Endothelial cell (in vitro differentiated cells): Measurements from ENCODE around the gene CYP27A1. TPM values are rescaled to one million over a fixed set of nuclear protein-coding genes. Genes with fewer than 3 reads are reported as not detected.

Experiments
- DNase-seq: peaks from one replicate; pipeline ENCODE4 v3.0.0; 2021; ENCODE audit warnings: low spot score
- H3K27ac Mint-ChIP-seq: one replicate; pipeline ENCODE4 v1.8.0; 2021; ENCODE audit warnings: mixed read lengths, inconsistent platforms; ENCODE audit not compliant: unreplicated experiment
- H3K27me3 Mint-ChIP-seq: one replicate; pipeline ENCODE4 v1.8.0; 2021; ENCODE audit warnings: mild to moderate bottlenecking, moderate library complexity, mixed read lengths, inconsistent platforms; ENCODE audit not compliant: unreplicated experiment
- H3K36me3 Mint-ChIP-seq: one replicate; pipeline ENCODE4 v1.8.0; 2021; ENCODE audit warnings: mild to moderate bottlenecking, low read depth, mixed read lengths, inconsistent platforms; ENCODE audit not compliant: unreplicated experiment
- H3K4me1 Mint-ChIP-seq: one replicate; pipeline ENCODE4 v1.8.0; 2021; ENCODE audit warnings: mild to moderate bottlenecking, mixed read lengths, inconsistent platforms; ENCODE audit not compliant: unreplicated experiment
- H3K4me3 Mint-ChIP-seq: one replicate; pipeline ENCODE4 v1.8.0; 2021; ENCODE audit warnings: mild to moderate bottlenecking, mixed read lengths, inconsistent platforms; ENCODE audit not compliant: unreplicated experiment
- H3K9me3 Mint-ChIP-seq: one replicate; pipeline ENCODE4 v1.8.0; 2021; ENCODE audit warnings: mixed read lengths, inconsistent platforms; ENCODE audit not compliant: unreplicated experiment
- total RNA-seq: library from RNA; stranded (reverse); fragmentation: NEBNext Ultra II Directional; extraction: Animal tissue kit (Norgen Biotek cat#: 25700); gene quantifications from one replicate; pipeline ENCODE4 v1.2.1, GENCODE V29; 2021; ENCODE audit not compliant: unreplicated experiment
- TF ChIP-seq, protein P1 (sequence below): fragments of 200-600 bp; sonication (generic); IDR thresholded peaks from one replicate; pipeline ENCODE4 v1.5.0; 2021; ENCODE audit warnings: antibody characterized with exemption; ENCODE audit not compliant: unreplicated experiment

The CYP27A1 gene
- total RNA-seq, 1 donor from 2014 or later, result 9.0 TPM

DNA sequence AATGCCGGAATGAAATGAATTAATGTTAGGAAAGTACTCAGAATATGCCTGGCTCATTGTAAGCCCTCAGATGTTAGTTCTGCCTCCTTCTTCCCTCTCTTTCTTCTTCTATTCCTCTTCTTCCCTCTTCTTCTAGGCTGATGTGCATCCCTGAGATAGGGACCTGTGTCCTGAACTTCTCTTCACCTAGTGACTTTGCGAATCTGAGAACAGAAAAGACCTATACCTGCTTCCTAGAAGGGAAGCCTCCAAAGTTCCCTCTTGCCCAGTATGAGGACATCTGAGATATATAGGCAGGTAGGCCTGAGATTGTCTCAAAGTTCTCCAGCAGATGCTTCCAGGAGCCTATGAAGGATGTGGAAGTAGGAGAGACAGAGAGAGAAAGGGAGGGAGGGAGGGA lies 8.1 kb upstream of the CYP27A1 start:
- Mint-ChIP-seq H3K4me3 (no peak overlapping the region), H3K4me1 (no peaks in the 10 kb centered on the region)

DNA sequence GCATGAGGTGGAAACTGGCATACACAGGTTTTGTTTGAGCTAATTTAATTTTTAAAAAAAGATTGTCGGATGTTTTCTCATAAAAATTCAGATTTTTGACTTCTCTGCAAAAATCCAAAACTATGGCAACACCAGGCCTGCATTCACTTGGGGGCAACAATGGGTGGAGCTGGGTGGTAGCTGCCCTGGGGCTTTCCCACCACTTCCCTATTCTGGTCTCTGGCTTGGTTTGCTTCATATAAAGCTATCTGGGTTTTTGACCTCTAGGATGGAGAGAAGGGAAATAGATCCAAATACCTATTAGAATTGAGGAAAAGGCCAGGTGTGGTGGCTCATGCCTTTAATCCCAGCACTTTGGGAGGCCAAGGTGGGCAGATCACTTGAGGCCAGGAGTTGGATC lies 5.5 kb upstream of the CYP27A1 start:
- H3K4me3 Mint-ChIP-seq, result no peak overlapping the region
- peaks cover 9% of the 10 kb centered on the region for H3K4me1 Mint-ChIP-seq
- DNase-seq, result no peak
- peaks cover 5% of the 10 kb centered on the region for H3K27me3 Mint-ChIP-seq
- H3K9me3 Mint-ChIP-seq, result peaks cover 5% of the 10 kb centered on the region
- peaks cover 39% of the 10 kb centered on the region for H3K36me3 Mint-ChIP-seq
- TF ChIP-seq, protein P1, sequence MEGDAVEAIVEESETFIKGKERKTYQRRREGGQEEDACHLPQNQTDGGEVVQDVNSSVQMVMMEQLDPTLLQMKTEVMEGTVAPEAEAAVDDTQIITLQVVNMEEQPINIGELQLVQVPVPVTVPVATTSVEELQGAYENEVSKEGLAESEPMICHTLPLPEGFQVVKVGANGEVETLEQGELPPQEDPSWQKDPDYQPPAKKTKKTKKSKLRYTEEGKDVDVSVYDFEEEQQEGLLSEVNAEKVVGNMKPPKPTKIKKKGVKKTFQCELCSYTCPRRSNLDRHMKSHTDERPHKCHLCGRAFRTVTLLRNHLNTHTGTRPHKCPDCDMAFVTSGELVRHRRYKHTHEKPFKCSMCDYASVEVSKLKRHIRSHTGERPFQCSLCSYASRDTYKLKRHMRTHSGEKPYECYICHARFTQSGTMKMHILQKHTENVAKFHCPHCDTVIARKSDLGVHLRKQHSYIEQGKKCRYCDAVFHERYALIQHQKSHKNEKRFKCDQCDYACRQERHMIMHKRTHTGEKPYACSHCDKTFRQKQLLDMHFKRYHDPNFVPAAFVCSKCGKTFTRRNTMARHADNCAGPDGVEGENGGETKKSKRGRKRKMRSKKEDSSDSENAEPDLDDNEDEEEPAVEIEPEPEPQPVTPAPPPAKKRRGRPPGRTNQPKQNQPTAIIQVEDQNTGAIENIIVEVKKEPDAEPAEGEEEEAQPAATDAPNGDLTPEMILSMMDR, result no peak
- H3K27ac Mint-ChIP-seq, result no peak overlapping the region

More for the DNA sequence above, 8.1 kb upstream of the CYP27A1 start:
- Mint-ChIP-seq H3K27ac (no peak overlapping the region), H3K9me3 (peaks cover 5% of the 10 kb centered on the region), H3K27me3 (peaks cover 5% of the 10 kb centered on the region), H3K36me3 (peaks cover 39% of the 10 kb centered on the region)
- no peak for DNase-seq
- TF ChIP-seq, protein P1, result no peak

DNA sequence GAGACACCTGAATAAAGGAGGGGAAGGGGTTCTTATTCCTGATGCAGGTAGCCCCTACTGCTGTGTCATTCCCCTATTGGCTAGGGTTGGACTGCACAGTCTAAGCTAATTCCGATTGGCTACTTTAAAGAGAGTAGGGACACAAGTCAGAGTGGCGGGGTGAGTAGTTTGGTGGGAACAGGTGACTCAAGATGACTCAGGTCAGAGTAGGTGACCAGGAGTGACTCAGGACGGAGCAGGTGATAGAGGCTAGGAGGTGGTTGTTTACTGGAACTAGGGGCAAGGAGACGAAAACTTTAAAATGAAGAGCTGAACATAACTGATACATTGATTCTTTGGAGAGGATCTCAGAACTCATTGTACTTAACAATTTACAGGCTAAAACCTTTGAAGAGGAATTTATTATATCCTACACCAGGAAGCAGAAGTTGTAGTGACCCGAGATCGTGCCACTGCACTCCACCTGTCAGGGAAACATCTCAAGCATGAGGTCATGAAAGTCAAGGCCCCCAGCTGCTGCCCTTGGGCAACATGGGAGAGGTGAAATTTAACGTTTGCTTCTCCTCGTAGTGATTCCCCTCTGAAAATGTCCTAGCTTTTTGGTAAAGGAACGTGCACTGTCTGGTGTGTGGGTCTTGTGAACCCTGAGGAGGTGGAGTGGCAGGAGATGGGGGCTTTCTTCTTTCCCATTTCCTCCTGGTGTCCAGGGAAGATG lies 4.5 kb upstream of the CYP27A1 start:
- no peak for DNase-seq
- H3K27ac Mint-ChIP-seq, result no peak overlapping the region
- H3K27me3 Mint-ChIP-seq, result peaks cover 7% of the 10 kb centered on the region
- H3K9me3 Mint-ChIP-seq, result peaks cover 5% of the 10 kb centered on the region
- H3K4me1 Mint-ChIP-seq, result peaks cover 12% of the 10 kb centered on the region
- H3K4me3 Mint-ChIP-seq, result peak overlapping the region; percentile 76
- TF ChIP-seq, protein P1, result no peak
- peaks cover 32% of the 10 kb centered on the region for H3K36me3 Mint-ChIP-seq

DNA sequence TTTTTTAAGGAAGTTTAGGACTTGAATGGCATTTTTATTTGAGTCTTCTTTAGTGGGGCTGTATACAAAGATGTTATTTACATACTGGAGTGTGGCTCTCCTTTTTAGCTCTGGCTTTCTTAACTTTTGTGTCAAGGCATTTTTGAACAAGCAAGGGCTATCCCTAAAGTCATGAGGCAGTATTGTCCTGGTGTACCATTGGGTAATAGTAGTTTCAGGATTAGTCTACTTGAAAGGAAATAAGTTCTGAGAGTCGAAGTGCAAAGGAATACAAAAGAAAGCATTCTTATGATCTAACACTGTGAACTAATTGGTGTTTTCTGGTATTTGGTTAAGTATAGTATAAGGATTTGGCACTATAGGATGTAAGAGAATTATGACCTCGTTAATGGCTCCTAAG lies 1.9 kb upstream of the CYP27A1 start:
- H3K27ac Mint-ChIP-seq, result no peak overlapping the region
- TF ChIP-seq, protein P1, result no peak
- peaks cover 11% of the 10 kb centered on the region for H3K27me3 Mint-ChIP-seq
- peaks cover 16% of the 10 kb centered on the region for H3K36me3 Mint-ChIP-seq
- H3K9me3 Mint-ChIP-seq, result peaks cover 5% of the 10 kb centered on the region
- no peak overlapping the region for H3K4me3 Mint-ChIP-seq
- peaks cover 26% of the 10 kb centered on the region for H3K4me1 Mint-ChIP-seq
- DNase-seq, result no peak
